ENCODE measurements around the gene NGEF. TPM values are rescaled to one million over a fixed set of nuclear protein-coding genes. Genes with fewer than 3 reads are reported as not detected.
A peak's percentile ranks its signal among the peaks of the same experiment; 100 is the strongest.

The NGEF gene
- total and polyA plus RNA-seq, 9 of the 15 experiments (the other 6 are each of a cell fraction or from before 2014, with no cell fraction given), result 0.07 to 0.17 (median 0.09) TPM; not detected in 6

- TF ChIP-seq STAT5A (IDR thresholded peaks at IDR 0.05; ENCODE audit: borderline replicate concordance, low read length), result no peak
- 0 out of 2 replicates have a peak, but pooled peaks have one; percentile 25 for TF ChIP-seq GABPA (tag; conservative IDR thresholded peaks at IDR 0.05; ENCODE audit: low read depth)
- TF ChIP-seq ARID4B (CRISPR knock-in tag; IDR thresholded peaks at IDR 0.05), result peak; percentile 45; the same call in 1 of the 2 replicates
- TF ChIP-seq ZBTB9 (CRISPR knock-in tag; IDR thresholded peaks at IDR 0.05), result no peak
- TF ChIP-seq PHF8 (IDR thresholded peaks at IDR 0.05; ENCODE audit: borderline replicate concordance, low read length), result peak; percentile 74; the same call in 1 of the 2 replicates
- no peak for TF ChIP-seq NCOA1 (IDR thresholded peaks at IDR 0.05; ENCODE audit: low read depth)
- no peak for TF ChIP-seq SRSF3 (IDR thresholded peaks at IDR 0.05; ENCODE audit: insufficient read depth, low read length)
- TF ChIP-seq, protein P1, sequence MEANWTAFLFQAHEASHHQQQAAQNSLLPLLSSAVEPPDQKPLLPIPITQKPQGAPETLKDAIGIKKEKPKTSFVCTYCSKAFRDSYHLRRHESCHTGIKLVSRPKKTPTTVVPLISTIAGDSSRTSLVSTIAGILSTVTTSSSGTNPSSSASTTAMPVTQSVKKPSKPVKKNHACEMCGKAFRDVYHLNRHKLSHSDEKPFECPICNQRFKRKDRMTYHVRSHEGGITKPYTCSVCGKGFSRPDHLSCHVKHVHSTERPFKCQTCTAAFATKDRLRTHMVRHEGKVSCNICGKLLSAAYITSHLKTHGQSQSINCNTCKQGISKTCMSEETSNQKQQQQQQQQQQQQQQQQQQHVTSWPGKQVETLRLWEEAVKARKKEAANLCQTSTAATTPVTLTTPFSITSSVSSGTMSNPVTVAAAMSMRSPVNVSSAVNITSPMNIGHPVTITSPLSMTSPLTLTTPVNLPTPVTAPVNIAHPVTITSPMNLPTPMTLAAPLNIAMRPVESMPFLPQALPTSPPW (CRISPR knock-in tag; IDR thresholded peaks at IDR 0.05), result peak; percentile 70
- TF ChIP-seq, protein P2, sequence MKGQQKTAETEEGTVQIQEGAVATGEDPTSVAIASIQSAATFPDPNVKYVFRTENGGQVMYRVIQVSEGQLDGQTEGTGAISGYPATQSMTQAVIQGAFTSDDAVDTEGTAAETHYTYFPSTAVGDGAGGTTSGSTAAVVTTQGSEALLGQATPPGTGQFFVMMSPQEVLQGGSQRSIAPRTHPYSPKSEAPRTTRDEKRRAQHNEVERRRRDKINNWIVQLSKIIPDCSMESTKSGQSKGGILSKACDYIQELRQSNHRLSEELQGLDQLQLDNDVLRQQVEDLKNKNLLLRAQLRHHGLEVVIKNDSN (CRISPR knock-in tag; IDR thresholded peaks at IDR 0.05), result no peak
- no peak for TF ChIP-seq NFE2 (IDR thresholded peaks at IDR 0.05; ENCODE audit: low read depth)
Observed at GRCh38 chr2:233059797-233060500, 46.9 kb upstream of the NGEF start, which contains the start of gene INPP5D (continued).

Data from K562 (cell line).